Motor neuron (in vitro differentiated cells): ENCODE results near the gene RHOT2. TPM values are rescaled to one million over a fixed set of nuclear protein-coding genes. Genes with fewer than 3 reads are reported as not detected.

Source experiments
- ATAC-seq, 8 experiments: fragments of 200-7000 bp; cut with Tn5 transposase; replicated peaks in 6 of 8; 2 replicates each; pipeline ENCODE4 v1.8.0; 2021; ENCODE audit warnings: mild to moderate bottlenecking in 8 of 8, moderate library complexity in 8 of 8
- H3K27ac ChIP-seq, 2 donors: fragments of 250-450 bp; sonication (Bioruptor Pico); 2 replicates each; pipeline ENCODE4 v1.9.0; 2021; ENCODE audit warnings: antibody characterized with exemption in 2 of 2, mild to moderate bottlenecking in 2 of 2, moderate library complexity in 1 of 2
- H3K4me1 ChIP-seq, 2 donors: fragments of 250-450 bp; sonication (Bioruptor Pico); replicated peaks in 1 of 2; 2 replicates each; pipeline ENCODE4 v1.6.1; 2021; ENCODE audit warnings: antibody characterized with exemption in 2 of 2, mild to moderate bottlenecking in 2 of 2, moderate library complexity in 1 of 2
- H3K4me3 ChIP-seq, 5 donors: fragments of 250-450 bp; sonication (Bioruptor Pico); 2 replicates each; pipeline ENCODE4 v1.9.0; 2021; ENCODE audit warnings: antibody characterized with exemption in 5 of 5, mild to moderate bottlenecking in 5 of 5, moderate library complexity in 4 of 5
- WGBS, 10 experiments: fragments of 450-650 bp; shearing (Covaris generic); methylation state at CpG; one replicate each; pipeline ENCODE4 v1.0.0; 2022; 5-methylcytosine and 5-hydroxymethylcytosine counted together
- in situ Hi-C, 9 experiments: fragments of 400-800 bp; cut with MboI; loops; one replicate each; pipeline ENCODE4 v1.15.0; 2021; ENCODE audit warnings: low sequenced_read_pairs in 9 of 9, low pct_unique_long_range_greater_than_20kb in 2 of 9; ENCODE audit not compliant: unreplicated experiment in 9 of 9
- total RNA-seq, 8 experiments: library from RNA; unstranded; fragments of 300-600 nt; gene quantifications; 2 replicates each; pipeline versions ENCODE4 v1.2.3 to v1.2.4, GENCODE V29; 2022

The RHOT2 gene
- 100 to 1,000 TPM in 2 of 8 experiments, 10 to 100 TPM in 6; 30.6 to 119 (median 51.7) TPM for total RNA-seq

DNA sequence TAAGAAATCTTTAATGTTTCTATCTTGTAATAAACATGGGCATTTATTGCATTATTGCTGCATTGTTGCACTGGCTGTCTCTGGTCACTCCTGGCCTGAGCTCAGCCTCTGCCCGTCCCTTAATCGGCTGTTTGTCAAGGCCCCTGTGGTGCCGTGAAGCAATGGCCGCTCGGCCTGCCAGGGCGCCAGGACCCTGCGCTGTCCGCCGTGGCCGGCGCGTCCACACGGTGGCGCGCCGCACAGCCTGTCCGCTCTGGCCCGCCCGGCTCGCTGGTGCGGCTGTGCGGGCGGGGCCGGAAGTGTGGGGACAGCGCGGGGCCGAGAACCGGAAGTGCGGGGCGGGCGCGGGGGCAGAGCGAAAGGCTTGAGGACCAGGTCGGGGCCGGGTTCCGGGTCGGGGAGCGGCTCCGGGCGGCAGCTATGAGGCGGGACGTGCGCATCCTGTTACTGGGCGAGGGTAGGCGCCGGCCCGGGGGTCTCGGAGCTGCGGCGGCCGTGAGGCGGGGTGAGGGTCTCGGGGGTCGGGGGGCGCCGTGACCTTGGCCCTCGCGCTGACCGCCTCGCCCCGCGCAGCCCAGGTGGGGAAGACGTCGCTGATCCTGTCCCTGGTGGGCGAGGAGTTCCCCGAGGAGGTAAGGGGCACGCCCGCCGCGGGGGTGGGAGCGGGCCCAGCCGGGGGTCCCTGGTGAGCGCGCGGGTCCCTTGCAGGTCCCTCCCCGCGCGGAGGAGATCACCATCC is at the start of gene RHOT2:
Gene RHOT2 (plus strand): TSS at position 353 of the 739 bp plus-strand sequence. CDS start 68 bp downstream, at position 421.
- H3K27ac ChIP-seq: peak within 1 kb of the TSS; percentile 14 to 29
- H3K4me1 ChIP-seq: peaks cover 10 to 11% of the 10 kb centered on the region in 2 donors
- in situ Hi-C loops: no loop called here
- WGBS, 10 experiments: 0% methylated on average over 1 to 2 of the region's 78 CpGs; no CpG with 5 or more reads in 6 of the 10 experiments
- H3K4me3 ChIP-seq: peak within 1 kb of the TSS; percentile 48 to 88 (median 57)
- ATAC-seq: peak; percentile 89 to 97 (median 92)

DNA sequence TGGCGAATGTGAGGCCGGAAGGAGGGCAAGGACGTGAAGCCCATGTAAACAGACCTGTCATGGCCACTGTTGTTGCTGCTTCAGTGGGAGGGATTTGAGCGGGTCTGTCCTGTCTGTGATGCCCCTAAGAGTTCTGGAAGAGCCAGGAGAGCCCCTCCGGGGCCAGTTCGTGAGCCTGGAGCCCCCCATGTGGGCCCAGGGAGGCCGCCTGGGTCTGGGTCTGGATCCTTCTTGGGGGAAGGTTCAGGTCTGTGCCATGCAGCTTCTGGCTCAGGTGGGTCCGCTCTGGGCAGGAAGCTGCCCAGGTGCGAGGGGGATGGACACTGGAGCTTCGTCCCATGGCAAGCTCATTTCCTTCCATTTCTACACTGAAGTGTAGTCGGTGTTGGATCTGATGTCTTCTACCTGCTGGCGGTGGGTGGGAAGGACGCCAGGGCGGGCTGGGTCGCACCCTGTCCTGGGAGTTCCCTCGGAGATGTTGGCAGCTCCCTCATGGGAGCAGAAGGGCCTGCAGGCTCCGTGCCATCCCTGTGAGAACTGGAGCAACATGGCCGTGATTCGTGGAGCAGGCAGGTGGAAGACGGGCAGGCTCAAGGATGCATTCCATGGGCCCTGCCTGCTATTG is 48.3 kb upstream of the RHOT2 start:
- Histone ChIP-seq H3K27ac (no peak overlapping the region), H3K4me3 (no peak overlapping the region), H3K4me1 (peaks cover 14 to 39% of the 10 kb centered on the region in 2 donors)
- WGBS, 10 experiments: 60 to 100% (median 87%) methylated on average over 1 to 10 of the region's 20 CpGs; no CpG with 5 or more reads in 3 of the 10 experiments
- ATAC-seq: no peak
- in situ Hi-C loops: no loop called here

DNA sequence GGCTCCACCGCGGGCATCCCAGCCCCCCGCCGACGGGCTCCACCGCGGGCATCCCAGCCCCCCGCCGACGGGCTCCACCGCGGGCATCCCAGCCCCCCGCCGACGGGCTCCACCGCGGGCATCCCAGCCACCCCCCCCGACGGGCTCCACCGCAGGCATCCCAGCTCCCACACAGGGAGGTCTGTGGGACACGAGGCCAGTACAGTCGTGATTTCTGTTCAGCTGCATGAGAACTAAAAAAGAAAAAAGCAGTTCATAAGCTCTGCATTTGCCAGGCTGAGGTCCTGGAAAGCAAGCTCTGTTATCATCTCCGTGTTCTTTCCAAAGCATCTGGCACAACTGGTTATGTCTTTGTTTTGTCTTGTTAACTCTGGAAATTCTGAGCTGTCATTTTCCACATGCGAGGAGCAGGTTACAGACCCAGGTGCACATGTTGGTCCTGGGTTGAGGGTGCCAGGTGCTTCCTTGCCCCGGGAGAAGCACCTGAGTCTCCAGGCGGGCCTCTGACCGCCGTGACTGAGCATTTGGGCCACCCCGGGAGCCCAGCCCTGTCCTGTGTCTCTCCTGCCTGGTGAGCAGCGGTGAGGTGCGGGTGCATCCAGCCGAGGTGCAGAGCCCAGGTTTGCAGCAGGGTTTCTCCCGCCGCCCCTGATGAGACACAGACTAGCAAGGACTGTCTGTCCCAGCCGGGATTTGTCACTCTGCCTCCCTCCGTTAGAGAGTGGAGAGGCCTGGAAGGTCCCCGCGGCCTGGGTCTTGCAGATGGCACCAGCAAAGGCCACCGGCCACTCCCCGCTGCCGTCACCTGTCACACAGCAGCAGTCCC is 47.0 kb upstream of the RHOT2 start:
- Histone ChIP-seq H3K4me3 (no peak overlapping the region), H3K4me1 (peaks cover 14 to 45% of the 10 kb centered on the region in 2 donors), H3K27ac (peak overlapping the region in 1 of 2 donors; percentile 80)
- WGBS, 10 experiments: 70 to 86% (median 84%) methylated on average over 2 to 10 of the region's 41 CpGs; no CpG with 5 or more reads in 5 of the 10 experiments
- in situ Hi-C loops: no loop called here
- peak in 2 of 8 experiments; percentile 8 to 18 for ATAC-seq

DNA sequence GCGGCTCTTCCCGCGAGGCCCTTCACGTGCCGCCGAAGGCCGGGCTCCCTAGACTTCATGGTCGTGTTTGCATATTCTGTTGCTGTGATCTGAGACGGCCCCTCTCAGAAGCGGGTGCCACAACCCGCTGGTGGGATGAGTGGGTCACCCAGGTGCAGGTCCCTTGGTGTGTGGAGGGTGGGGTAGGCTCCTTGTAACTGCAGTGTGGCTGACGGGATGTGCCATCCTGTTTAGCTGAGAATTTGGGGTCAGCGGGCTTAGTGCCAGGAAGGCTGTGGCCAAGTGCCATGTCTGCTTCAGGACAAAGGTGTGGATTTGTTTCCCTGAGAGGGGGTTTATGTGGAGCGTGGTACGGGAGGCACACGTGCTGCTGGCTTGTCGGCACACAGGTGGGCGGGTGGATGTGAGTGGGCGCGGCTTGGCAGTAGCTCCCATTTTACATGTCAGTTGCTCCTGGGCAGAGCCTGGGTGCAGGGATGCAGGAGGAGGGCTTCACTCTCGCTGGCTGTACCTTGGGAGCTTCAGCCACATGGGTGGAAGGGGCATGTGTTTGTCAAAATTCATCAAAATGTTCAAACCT is 46.3 kb upstream of the RHOT2 start:
- peak overlapping the region in 1 of 2 donors; percentile 80 for H3K27ac ChIP-seq
- peaks cover 14 to 45% of the 10 kb centered on the region in 2 donors for H3K4me1 ChIP-seq
- in situ Hi-C loops: no loop called here
- 60 to 100% (median 96%) methylated on average over 1 to 8 of the region's 21 CpGs; no CpG with 5 or more reads in 3 of the 10 experiments for WGBS, 10 experiments
- no peak overlapping the region for H3K4me3 ChIP-seq
- peak in 1 of 8 experiments; percentile 32 for ATAC-seq

DNA sequence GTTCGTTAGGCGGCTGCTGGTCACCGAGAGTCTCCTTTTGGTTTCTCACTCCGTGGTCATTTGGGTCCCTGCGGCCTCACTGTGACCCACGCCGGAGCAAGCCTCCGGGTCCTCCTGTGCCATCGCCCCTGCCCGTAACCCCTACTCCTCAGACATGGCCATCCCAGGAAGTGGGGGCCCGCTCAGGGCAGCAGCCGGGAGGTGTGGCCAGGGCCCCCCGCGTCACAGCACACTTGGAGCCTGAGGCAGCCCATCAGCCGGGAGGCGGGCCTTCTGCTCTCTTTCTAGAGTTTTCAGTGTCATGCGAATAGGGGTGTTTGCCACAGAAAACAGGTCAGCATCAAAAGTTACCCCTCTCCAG is 45.0 kb upstream of the RHOT2 start:
- 60 to 97% (median 86%) methylated on average over 2 to 11 of the region's 17 CpGs; no CpG with 5 or more reads in 4 of the 10 experiments for WGBS, 10 experiments
- peaks cover 14 to 45% of the 10 kb centered on the region in 2 donors for H3K4me1 ChIP-seq
- H3K27ac ChIP-seq: peak overlapping the region; percentile 14 to 80
- peak in 2 of 8 experiments; percentile 16 to 23 for ATAC-seq
- in situ Hi-C loops: no loop called here
- no peak overlapping the region for H3K4me3 ChIP-seq

DNA sequence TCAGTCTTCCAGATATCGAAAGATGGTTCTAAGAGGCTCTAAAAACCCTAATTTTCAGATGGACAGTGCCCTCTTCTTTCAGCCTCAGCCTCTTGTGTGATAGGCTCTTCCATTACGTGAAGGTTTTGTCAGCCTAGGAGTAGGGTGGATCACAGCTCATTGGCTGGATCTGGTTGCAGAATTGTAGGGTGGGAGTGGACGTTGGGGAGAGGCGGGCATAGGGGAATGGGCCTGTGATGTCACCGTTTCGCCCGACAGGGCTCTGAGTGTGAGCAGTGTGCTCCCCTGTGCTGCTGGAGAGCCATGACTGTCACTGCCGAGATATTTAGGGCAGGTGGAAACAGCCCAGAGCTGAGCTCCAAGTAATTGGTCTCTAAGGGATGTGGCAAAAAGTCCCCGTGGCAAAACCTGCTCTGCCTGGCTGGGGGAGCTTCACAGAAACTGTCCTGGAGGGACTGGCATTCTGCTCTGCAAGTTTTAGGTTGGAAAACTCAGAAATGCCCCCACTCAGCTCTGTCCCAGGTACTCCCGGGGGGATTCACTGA is 43.3 kb upstream of the RHOT2 start:
- peak in 4 of 8 experiments; percentile 34 to 40 (median 36) for ATAC-seq
- no peak overlapping the region for H3K4me3 ChIP-seq
- peaks cover 22 to 55% of the 10 kb centered on the region in 2 donors for H3K4me1 ChIP-seq
- WGBS, 10 experiments: 72 to 100% (median 83%) methylated on average over 1 to 6 of the region's 10 CpGs; no CpG with 5 or more reads in 5 of the 10 experiments
- peak overlapping the region in 1 of 2 donors; percentile 38 for H3K27ac ChIP-seq
- in situ Hi-C loops: no loop called here

DNA sequence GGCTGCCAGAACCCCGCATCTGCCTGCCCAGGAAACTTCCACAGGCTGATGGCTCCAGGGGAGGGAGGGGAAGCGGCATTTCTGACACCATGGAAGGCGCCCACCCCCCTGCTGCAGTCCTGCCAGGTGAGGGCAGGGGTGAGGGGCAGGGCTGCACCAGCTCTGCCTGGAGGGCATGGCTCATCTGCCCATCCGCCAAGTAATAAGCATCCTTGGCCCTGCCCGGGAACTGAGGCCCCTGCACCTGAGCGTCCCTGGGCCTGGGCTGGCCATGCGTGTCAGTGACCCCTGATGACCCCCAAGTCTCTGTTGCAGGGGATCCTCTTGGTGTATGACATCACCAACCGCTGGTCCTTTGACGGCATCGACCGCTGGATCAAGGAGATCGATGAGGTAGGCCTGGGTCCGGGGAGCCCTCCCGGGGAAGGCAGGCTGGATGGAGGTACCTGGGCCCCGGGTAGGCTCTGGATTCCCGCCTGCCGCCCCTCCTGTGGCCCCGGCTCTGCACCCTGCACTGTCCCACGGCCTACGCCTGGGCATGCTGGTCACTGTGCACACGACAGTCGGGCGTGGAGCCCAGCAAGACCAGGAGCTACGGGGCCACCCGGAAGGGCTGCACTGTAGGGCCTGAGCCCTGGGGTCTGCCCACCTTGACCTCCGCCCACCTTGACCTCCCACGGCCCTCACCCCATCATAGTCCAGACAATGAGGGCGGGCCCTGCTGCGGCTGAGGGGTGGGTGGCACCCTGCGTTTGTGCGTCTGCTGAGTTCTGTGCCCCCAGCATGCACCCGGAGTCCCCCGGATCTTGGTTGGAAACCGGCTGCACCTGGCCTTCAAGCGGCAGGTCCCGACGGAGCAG is 42.6 kb upstream of the RHOT2 start:
- no peak for ATAC-seq
- Histone ChIP-seq H3K4me1 (peaks cover 29 to 63% of the 10 kb centered on the region in 2 donors), H3K27ac (no peak overlapping the region), H3K4me3 (no peak overlapping the region)
- WGBS, 10 experiments: 93 to 100% (median 96%) methylated on average over 3 to 10 of the region's 37 CpGs; no CpG with 5 or more reads in 6 of the 10 experiments
- in situ Hi-C loops: no loop called here

DNA sequence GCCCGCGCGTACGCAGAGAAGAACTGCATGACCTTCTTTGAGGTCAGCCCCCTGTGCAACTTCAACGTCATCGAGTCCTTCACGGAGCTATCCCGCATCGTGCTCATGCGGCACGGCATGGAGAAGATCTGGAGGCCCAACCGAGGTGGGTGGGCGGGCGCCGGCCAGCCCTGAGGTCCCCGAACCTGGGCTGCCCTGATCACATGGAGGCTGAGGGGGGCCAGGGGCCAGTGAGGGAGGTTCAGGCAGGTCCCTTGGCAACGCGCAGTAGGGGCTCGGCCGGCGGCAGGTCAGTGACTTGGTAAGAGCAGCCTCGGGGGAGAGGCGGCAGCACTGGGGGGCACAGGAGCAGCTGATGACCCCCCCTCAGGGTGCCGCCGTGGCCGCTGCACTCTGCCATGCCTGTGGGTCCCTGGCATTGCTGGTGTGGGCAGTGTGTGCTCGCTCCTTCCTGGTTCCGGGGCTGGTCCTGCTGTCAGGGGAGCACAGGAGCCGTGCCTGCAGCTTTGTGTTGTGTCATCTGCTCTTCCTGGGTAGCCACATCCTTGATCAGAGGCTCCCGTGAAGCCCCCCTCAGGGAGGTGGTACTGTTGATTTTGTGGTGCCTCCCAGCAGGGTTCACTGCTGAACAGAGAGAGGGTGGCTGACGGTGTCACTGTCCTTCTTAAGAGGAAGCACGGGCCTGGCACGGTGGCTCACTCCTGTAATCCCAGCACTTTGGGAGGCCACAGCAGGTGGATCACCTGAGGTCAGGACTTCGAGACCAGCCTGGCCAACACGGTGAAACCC is 41.8 kb upstream of the RHOT2 start:
- in situ Hi-C loops: no loop called here
- ATAC-seq: no peak
- peaks cover 38 to 66% of the 10 kb centered on the region in 2 donors for H3K4me1 ChIP-seq
- H3K27ac ChIP-seq: no peak overlapping the region
- WGBS, 10 experiments: 96 to 100% (median 99%) methylated on average over 1 to 14 of the region's 35 CpGs; no CpG with 5 or more reads in 5 of the 10 experiments
- no peak overlapping the region for H3K4me3 ChIP-seq

DNA sequence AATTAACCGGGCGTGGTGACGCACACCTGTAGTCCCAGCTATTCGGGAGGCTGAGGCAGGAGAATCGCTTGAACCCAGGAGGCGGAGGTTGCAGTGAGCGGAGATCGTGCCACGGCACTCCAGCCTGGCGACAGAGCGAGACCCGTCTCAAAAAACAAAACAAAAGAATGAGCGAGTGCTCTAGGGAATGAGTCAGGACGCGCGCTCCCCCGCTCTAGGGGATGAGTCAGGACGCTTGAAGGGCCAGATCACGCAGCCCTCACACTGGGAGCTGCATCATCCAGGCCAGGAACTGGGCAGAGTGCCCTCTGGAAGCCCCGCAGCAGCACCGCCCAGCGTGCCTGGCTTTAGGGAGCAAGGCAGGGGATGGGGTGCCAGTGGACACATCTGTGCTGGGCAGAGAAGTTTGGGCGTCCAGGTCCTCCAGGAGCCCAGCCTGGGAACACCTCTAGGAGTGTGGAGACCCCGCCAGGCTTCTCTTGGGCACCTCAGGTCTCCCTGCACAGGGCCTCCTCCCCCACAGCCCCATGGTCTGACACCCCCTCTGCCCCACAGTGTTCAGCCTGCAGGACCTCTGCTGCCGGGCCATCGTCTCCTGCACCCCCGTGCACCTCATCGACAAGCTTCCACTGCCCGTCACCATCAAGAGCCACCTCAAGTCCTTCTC is 41.0 kb upstream of the RHOT2 start:
- peaks cover 40 to 61% of the 10 kb centered on the region in 2 donors for H3K4me1 ChIP-seq
- in situ Hi-C loops: no loop called here
- WGBS, 10 experiments: 55 to 100% (median 98%) methylated on average over 1 to 5 of the region's 29 CpGs; no CpG with 5 or more reads in 4 of the 10 experiments
- peak in 2 of 8 experiments; percentile 44 to 87 for ATAC-seq
- no peak overlapping the region for H3K27ac ChIP-seq
- H3K4me3 ChIP-seq: no peak overlapping the region

DNA sequence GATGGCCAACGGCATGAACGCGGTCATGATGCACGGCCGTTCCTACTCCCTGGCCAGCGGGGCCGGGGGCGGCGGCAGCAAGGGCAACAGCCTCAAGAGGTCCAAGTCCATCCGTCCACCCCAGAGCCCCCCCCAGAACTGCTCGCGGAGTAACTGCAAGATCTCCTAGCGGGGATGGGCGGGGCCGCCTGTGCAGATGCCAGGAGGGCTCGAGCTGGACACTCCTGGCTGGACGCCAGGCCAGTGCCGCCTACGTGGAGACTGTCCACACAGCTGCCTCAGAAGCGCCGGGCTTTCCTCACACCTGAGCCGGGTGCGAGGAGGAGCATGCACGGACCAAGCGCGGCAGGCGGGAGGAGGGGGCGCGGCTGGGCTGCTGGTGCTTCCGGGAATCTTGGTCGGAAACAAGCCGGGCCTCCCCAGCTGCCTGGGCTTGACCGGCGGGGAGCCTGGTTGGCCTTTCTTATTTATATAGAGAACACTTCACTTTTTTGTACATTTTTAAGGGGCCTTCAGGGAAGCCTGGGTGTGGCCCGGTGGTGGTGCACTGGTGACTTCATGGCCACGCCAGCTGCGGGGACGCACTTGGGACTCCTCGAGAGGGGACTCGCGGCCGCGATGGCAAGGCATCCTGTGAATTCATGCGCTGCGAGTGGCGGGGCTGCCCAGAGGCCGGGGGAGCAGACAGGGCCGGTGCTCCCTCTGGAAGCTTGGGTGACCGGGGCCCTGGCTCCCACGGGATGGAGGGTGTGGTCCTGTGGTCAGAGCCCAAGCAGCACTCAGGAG is 40.3 kb upstream of the RHOT2 start:
- no peak overlapping the region for H3K27ac ChIP-seq
- ATAC-seq: peak in 2 of 8 experiments; percentile 2 to 14
- H3K4me1 ChIP-seq: peaks cover 36 to 54% of the 10 kb centered on the region in 2 donors
- 76 to 90% (median 83%) methylated on average over 2 to 20 of the region's 50 CpGs; no CpG with 5 or more reads in 4 of the 10 experiments for WGBS, 10 experiments
- no peak overlapping the region for H3K4me3 ChIP-seq
- in situ Hi-C loops: no loop called here
